Panc1 (cell line): ENCODE data around the gene MRPL54.

ENCODE experiments used
- CTCF ChIP-seq: fragments of 450-650 bp; IDR thresholded peaks from 2 replicates; pipeline ENCODE4 v1.5.1; 2017; ENCODE audit warnings: mild to moderate bottlenecking
- POLR2AphosphoS5 ChIP-seq: IDR thresholded peaks from 2 replicates; pipeline ENCODE4 v1.6.1; 2012; ENCODE audit warnings: mild to moderate bottlenecking, low read depth, low read length, moderate library complexity

- no peak for TF ChIP-seq CTCF
- TF ChIP-seq POLR2AphosphoS5, result no peak
These were observed 45.3 kb downstream of the MRPL54 start for GRCh38 chr19:3807574-3808354.
